Mononuclear cell (primary cell): ENCODE results near the gene FAM234B. TPM values are rescaled to one million over a fixed set of nuclear protein-coding genes. Genes with fewer than 3 reads are reported as not detected.

ENCODE experiments used
- H3K27me3 ChIP-seq: 2 replicates; pipeline ENCODE4 v1.6.0; 2011; ENCODE audit warnings: low read length, control low read depth; ENCODE audit not compliant: insufficient read depth
- H3K4me1 ChIP-seq: 2 replicates; pipeline ENCODE4 v1.5.1; 2011; ENCODE audit warnings: mild to moderate bottlenecking, low read length, control low read depth; ENCODE audit not compliant: insufficient read depth
- H3K4me3 ChIP-seq: 2 replicates; pipeline ENCODE4 v1.5.1; 2011; ENCODE audit warnings: mild to moderate bottlenecking, low read length, moderate library complexity
- H3K9me3 ChIP-seq: 2 replicates; pipeline ENCODE4 v1.5.1; 2011; ENCODE audit warnings: low read depth, mild to moderate bottlenecking, control low read depth, low read length
- total RNA-seq: library from RNA; depleted of rRNA; stranded (reverse); fragments of >200 nt; gene quantifications from one replicate; pipeline ENCODE4 v1.2.3, GENCODE V29; 2012

FAM234B gene
- total RNA-seq, 1 donor, result 3.9 TPM

DNA sequence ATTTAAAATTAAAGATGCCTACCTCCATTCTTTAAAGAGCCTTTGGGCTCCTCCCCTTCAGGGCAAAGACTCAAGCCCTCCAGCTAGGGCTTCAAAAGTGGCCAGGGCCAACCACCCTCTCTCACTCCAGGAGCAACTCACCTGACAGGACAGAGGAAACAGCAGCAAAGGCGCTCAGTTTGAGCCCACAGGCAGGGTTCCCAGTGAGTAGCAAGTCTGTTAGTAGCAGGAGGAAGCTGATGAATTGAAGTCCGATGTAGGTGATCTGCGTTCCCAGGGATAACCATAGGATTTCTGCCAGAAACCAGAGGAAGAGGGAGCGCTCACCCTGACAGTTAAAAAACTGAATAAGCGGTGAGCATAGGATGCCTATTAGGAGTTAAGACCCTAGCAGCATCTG, 43.6 kb downstream of the FAM234B start:
- Histone ChIP-seq H3K27me3 (no peaks in the 10 kb centered on the region), H3K4me1 (peaks cover 2% of the 10 kb centered on the region), H3K9me3 (no peaks in the 10 kb centered on the region), H3K4me3 (no peak overlapping the region)

DNA sequence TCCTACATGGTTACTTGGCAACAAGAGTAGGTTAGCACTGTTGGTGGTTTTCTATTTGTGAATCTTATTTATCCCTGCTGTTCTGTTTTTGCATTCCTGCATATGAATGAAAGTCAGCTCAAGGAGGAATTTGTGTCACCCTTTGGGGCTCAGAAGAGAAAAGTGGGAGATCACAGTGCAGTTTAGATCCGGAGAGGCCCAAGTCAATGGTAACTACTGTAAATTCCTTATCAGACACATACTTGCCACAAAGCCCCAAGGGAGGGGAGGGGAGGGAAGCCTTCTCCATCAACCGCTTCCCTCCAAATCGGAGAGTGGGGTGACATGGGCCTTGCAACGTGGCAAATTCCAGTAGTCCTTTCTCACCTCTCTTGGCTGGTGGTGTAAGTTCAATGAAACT, 44.3 kb downstream of the FAM234B start:
- no peaks in the 10 kb centered on the region for H3K9me3 ChIP-seq
- no peaks in the 10 kb centered on the region for H3K27me3 ChIP-seq

DNA sequence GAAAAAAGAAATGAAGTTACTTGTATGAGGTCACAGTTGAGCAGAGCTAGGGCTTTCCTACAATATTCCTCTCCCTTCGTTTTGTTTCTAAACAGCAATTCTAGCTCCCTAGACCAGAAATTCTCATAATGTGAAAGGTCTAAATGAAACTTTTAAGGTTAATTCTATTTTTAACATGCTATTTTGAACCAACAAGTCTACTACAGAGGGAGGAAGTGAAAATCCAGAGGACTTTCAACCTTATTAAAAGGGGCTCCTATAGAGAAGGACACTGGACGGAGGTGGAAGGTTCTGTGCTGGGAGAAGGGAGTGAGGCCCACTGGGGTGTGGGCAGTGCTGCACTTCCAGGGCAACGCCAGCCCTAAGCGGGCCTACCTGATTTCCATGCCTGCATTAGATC, 45.9 kb downstream of the FAM234B start:
- Histone ChIP-seq H3K9me3 (no peaks in the 10 kb centered on the region), H3K4me3 (no peak overlapping the region), H3K4me1 (peaks cover 2% of the 10 kb centered on the region), H3K27me3 (no peaks in the 10 kb centered on the region)

More for the DNA sequence above, 44.3 kb downstream of the FAM234B start:
- Histone ChIP-seq H3K4me1 (peaks cover 2% of the 10 kb centered on the region), H3K4me3 (no peak overlapping the region)

DNA sequence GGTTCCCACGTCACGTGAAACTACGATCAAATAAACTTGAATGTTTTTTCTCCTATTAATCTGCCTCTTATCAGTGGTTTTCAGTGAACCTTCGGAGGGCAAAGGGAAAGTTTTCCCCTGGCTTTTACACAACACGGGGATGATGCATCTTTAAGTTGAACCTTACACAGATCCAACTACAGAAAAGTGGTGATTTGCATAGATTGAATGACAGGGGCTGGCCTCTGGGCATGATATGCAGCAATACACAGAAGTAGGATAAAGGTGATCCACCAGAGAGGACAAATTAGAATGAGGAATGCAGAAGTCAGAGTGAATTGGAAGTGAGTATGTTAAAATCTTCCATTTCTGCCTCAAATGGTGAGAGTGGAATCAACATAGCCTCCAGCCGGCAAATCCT, 47.7 kb downstream of the FAM234B start:
- no peaks in the 10 kb centered on the region for H3K9me3 ChIP-seq
- peaks cover 4% of the 10 kb centered on the region for H3K4me1 ChIP-seq
- no peak overlapping the region for H3K4me3 ChIP-seq
- H3K27me3 ChIP-seq, result no peaks in the 10 kb centered on the region

DNA sequence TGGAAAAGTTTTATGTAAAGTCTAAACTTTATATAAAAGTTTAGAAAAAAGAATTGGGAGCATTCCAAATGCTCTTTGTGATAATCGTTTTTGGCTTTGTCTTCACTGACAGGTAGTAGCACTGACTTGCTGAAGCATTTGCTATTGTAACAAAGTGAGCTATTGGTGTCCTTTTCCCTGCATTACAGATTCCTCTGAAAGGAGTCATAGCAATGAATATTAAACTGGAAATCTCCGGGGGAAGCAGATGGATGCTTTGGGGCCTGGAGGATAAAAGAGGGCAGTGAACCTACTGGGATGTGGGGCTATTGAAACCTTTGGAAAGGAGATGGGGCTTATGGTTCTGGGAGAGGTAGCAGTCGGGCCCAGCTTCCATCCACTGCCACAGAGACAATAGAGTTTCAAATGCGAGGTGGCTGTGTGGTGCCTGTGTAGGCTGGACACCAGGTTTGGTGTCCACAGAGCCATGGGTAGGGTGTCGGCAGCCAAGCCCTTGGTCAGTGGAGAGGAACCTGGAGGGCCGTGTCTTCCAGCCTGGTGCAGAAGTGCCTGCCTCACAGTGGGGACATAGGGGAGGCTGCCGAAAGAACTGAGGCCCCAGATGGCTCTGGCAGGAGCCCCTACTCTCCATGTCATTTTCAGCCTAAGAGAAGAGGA, 49.1 kb downstream of the FAM234B start:
- Histone ChIP-seq H3K4me1 (peaks cover 17% of the 10 kb centered on the region), H3K9me3 (no peaks in the 10 kb centered on the region), H3K27me3 (no peaks in the 10 kb centered on the region), H3K4me3 (no peak overlapping the region)

DNA sequence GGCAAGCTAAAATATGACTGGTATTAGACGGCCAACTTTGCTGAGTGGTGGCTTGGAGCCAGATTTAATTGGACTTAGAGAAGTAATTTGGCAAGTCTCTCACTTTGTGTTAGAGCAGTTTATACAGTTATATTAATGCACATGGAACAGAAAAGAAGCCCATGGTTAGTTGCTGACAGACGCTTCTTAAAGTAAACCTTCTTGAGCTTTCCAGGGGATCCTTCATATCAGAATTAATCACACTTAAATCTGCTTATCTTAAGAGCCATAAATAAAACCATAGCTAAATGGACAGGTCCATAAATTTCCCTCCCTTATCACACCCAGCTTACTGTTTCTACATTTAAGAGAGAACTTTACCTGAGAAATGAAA, 49.7 kb downstream of the FAM234B start:
- Histone ChIP-seq H3K27me3 (no peaks in the 10 kb centered on the region), H3K4me3 (no peak overlapping the region), H3K9me3 (no peaks in the 10 kb centered on the region), H3K4me1 (peaks cover 22% of the 10 kb centered on the region)

DNA sequence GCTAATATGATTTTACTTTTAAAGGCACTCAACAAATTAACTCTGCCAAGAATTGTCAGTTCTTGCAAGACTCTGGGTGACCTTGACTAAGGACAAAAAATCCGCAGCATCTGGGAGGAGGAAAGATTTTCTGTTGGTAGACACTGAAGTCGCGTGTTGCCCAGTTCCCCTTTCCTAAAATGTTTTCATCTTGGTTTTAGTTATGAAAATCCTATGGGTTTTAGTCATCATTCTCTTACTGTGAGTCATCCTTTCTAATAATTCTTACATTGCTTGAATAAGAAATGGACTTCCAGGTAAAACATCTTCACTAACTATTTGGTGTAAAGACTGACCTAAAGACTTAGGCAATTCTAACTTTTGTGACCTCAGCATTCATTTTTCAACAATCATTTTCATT, 50.2 kb downstream of the FAM234B start:
- Histone ChIP-seq H3K4me3 (no peak overlapping the region), H3K9me3 (no peaks in the 10 kb centered on the region), H3K27me3 (no peaks in the 10 kb centered on the region), H3K4me1 (peaks cover 28% of the 10 kb centered on the region)

DNA sequence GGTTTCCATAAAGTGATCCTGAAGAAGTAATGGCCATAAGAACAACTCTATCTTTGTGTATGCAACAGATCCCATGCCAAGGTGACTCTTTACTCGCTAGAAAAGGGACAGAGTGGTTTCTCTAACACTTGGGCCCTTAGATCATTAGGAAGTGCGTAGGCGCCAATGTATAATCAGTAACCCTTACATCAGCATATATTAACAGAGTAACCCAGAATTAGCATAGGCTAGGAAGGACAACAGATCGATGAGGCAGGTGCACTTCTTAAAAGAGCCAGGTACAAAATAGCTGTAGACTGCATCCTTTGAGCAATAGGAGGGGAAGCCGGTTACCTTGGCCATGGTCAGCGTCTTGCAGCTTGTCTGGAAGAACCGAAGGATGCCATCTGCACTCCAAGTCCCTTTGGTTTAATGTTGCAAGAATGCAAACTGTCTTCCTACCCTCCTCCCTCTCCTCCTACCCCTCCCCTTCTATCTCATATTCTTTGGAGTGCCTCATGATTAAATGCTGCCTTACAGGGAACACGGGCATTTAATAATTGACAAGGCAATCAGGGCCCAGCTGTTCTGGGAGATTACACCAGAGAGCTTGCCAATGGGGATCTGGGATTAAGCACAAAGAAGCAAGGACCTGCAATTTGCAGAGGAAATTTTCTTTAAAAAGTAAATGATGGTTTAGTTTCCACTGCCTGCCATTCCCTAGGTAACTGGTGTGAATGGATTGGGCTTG, 51.2 kb downstream of the FAM234B start:
- Histone ChIP-seq H3K4me1 (peaks cover 36% of the 10 kb centered on the region), H3K4me3 (no peak overlapping the region), H3K27me3 (no peaks in the 10 kb centered on the region), H3K9me3 (no peaks in the 10 kb centered on the region)

DNA sequence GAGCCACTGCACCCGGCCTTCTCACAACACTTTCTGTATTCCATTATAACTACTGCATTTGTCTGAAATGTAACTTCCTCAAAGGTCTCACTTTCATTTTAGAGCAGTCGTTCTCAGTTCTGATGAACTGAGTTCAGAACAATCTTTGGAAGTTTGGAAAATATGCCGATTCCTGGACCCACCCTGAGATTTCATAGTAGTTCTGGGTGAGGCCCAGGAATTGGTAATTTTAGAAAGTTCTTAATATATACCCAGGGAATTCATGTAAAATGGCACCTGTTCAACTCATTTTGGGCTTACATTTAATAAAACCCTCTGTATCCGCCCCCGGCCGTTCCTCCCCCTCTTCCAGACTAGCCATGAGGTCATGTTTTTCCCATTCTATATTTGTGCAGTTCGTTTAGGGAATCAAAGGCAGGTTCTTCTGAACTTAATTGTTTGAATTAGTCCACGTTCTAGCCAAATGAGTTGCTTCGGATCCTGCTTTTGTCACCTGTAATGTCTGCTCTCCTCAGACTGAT, 53.4 kb downstream of the FAM234B start:
- Histone ChIP-seq H3K4me1 (peaks cover 52% of the 10 kb centered on the region), H3K27me3 (no peaks in the 10 kb centered on the region), H3K4me3 (peak overlapping the region; percentile 44), H3K9me3 (no peaks in the 10 kb centered on the region)

DNA sequence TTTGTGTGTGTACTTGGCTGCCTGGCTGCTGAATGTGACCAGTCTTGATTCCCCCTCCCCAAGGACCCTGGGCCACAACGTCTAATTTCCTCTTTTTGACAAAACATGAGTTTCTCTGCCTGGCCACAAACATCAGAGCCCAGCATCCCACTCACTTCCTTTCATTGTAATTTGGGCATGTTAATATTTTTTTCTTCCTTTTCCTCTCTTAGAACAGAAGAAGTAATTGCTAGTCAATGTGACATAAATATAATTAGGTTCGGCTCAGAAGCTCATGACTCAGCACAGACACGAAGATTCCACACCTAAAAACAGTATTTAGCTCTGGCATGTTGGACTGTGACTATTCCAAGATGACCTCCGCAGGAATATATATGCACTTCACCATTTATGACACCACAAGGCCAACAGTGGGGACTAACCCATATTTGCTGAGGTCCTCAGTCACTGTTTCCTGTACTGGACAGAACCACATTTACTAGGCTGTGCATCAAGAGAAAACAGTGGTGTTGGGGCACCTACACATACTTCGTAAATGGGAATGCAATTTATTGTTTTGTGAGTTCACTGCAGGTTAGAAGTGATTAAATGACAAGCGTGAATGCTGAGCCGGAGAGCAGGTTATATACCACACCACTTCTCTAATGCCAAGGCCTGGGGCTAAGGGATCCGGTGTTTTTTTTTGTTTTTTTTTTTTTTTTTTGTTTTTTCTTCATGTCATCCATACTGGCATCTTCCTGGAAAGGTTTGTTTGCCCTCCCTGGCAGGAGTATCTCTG, 55.1 kb downstream of the FAM234B start:
- Histone ChIP-seq H3K9me3 (no peaks in the 10 kb centered on the region), H3K4me1 (peaks cover 57% of the 10 kb centered on the region), H3K4me3 (no peak overlapping the region), H3K27me3 (no peaks in the 10 kb centered on the region)

DNA sequence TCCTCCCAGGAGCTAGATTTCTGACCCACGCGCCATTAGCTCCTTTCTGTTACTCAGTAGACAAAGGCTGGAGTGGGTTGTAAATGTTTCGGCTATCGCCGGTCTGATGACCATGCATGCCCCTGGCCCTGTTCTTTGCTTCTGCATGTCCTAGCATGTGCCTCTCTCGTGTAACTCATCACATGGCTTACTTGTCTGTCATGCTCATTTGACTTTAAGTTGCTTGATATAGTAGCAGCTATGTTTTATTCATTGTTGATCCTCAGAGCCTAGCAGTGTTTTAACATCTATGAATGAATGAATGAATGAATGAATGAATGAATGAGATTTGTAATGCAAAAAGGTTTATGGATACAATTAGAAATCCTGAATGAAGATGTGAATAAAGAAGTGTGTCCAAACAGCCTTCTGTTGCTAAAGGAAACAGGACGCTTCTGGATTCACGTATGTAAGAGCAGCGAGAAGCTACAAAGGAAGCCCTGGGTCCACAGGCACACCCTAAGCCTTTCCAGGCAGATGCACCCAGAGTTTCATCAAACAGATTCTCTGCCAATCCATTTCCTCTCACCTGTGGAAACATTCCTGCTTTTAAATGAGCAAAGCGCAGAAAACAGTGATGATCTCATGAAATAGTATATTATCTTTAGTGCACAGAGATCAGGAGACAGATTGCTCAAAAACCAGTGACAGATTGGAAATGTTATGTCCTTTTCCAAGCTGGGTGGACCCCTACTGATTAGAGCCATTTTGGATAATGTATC, 55.8 kb downstream of the FAM234B start:
- no peak overlapping the region for H3K4me3 ChIP-seq
- no peaks in the 10 kb centered on the region for H3K27me3 ChIP-seq
- H3K4me1 ChIP-seq, result peaks cover 60% of the 10 kb centered on the region
- no peaks in the 10 kb centered on the region for H3K9me3 ChIP-seq

DNA sequence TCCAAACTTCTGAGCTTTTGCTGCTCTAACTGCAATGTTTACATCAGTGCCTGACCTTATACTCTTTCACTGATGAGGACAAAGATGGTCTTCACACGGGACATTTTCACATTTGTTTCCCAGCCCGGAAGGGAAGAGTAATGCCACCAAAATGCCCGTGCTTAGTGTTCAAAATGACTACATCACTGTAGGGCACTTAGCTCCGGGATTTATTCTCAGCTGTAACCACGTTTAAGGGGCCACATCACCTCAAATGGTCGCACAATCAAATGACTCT, 56.4 kb downstream of the FAM234B start:
- no peaks in the 10 kb centered on the region for H3K27me3 ChIP-seq
- H3K4me1 ChIP-seq, result peaks cover 60% of the 10 kb centered on the region
- no peaks in the 10 kb centered on the region for H3K9me3 ChIP-seq
- H3K4me3 ChIP-seq, result peak overlapping the region; percentile 36

DNA sequence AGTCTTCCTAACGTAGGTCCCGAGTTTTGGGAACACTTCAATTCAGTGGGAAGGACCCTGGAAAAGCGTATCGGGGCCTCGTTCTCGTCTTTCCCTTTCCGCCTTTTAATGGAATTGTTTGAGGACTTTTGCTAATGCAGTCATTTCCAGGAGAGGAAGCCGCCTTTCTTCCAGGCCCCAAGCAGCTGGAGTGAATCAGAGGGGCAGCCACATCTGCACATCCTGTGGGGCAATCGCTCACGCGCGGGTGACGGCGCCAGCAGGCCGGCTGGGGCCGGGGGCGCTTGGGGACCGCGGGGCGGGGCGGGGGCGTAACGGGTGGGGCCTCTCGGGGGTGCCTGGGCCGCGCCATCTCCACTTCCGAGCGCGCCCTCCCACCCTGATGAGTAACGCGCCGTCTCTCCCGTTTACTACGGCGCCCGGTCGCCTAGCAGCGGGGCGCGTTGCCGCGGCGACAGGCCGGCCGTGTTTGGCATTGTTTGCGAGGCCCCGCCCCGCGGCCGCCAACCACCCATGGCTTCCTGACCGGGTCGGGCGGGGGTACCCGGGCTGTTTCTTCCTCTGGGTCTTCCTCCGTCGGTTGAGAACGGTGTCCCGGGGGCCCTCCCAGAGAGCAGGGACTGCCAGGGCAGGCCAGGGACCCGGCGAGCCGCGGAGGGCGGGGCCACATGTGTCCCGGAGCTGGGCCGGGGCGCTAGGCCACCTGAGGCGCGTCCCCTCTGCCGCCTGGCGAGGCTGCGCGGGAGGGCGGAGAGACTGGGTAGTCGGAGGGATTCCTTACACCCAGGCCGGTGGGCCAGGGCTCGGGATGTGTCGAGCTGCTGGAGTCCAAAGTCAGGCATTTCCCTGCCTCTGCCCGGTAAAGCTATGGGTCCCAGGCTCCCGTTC, 56.9 kb downstream of the FAM234B start:
- peaks cover 60% of the 10 kb centered on the region for H3K4me1 ChIP-seq
- no peaks in the 10 kb centered on the region for H3K27me3 ChIP-seq
- H3K9me3 ChIP-seq, result no peaks in the 10 kb centered on the region
- peak overlapping the region; percentile 51 for H3K4me3 ChIP-seq

DNA sequence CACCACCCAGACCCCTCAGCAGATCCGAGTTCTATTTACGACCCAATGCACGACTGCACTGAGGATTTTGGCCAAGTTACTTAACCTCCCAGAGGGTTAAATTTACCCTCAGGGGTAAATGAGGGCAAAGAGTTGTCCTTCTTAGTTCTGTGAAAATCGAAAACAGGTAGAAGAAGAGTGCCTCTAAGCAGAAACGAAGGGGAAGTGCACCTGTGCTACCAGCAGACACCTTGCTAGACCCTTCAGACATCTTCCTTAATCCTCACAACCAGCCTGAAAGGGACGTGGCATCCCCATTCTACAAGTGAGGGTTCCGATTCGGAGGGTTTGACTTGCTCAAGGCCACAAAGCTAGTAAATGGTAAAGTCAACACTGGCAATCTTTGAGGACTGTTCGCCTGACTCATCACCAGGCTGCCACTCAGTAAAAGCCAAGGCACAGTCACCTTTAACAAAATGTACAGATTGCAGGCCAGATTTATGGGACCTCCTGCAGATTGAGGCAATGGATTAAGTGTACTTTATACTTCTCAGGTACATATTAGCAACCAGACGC, 57.7 kb downstream of the FAM234B start:
- Histone ChIP-seq H3K4me3 (peak overlapping the region; percentile 51), H3K4me1 (peaks cover 58% of the 10 kb centered on the region), H3K9me3 (no peaks in the 10 kb centered on the region), H3K27me3 (no peaks in the 10 kb centered on the region)
